Tibial nerve (tissue), 4 donors: ENCODE data around the gene TTC14.

Experiments
- EP300 ChIP-seq, 2 donors: sonication (generic); formaldehyde crosslinking; IDR thresholded peaks; one replicate each; pipeline ENCODE4 v1.6.1; 2017; ENCODE audit warnings: antibody characterized with exemption in 2 of 2, mild to moderate bottlenecking in 1 of 2
- POLR2A ChIP-seq, 2 donors: fragments of 450-650 bp; IDR thresholded peaks; one replicate each; pipeline ENCODE4 v1.6.1; 2017; ENCODE audit warnings: antibody characterized with exemption in 2 of 2, mild to moderate bottlenecking in 2 of 2, moderate library complexity in 2 of 2
- TF ChIP-seq, protein P1 (sequence below), 5 experiments: fragments of 200-600 bp in 3 of 5; fragments of 450-650 bp in 2 of 5; sonication (generic) in 3 of 5; IDR thresholded peaks; one replicate each; pipeline ENCODE4 v1.5.1; 2016 to 2019; ENCODE audit warnings: antibody characterized with exemption in 5 of 5, mild to moderate bottlenecking in 3 of 5, moderate library complexity in 2 of 5

DNA sequence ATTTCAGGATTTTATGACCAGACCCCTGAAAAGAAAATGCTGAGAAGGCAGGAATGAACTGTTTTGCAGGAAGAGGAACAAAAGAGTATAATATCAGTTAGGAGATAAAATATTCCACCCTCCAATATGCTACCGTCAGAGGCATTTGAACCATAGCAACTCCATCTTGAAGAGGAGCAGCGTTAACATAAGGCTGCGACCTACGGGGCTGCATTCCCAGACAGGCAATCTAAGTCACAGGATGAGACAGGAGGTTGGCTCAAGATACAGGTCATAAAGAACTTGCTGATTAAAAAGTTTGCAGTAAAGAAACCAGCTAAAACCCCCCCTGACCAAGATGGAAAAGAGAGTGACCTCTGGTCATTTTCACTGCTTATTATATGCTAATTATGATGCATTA, 54.4 kb downstream of the TTC14 start:
- no peak for TF ChIP-seq POLR2A (IDR thresholded peaks at IDR 0.05)
- TF ChIP-seq, protein P1, sequence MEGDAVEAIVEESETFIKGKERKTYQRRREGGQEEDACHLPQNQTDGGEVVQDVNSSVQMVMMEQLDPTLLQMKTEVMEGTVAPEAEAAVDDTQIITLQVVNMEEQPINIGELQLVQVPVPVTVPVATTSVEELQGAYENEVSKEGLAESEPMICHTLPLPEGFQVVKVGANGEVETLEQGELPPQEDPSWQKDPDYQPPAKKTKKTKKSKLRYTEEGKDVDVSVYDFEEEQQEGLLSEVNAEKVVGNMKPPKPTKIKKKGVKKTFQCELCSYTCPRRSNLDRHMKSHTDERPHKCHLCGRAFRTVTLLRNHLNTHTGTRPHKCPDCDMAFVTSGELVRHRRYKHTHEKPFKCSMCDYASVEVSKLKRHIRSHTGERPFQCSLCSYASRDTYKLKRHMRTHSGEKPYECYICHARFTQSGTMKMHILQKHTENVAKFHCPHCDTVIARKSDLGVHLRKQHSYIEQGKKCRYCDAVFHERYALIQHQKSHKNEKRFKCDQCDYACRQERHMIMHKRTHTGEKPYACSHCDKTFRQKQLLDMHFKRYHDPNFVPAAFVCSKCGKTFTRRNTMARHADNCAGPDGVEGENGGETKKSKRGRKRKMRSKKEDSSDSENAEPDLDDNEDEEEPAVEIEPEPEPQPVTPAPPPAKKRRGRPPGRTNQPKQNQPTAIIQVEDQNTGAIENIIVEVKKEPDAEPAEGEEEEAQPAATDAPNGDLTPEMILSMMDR (IDR thresholded peaks at IDR 0.05): no peak
- no peak for TF ChIP-seq EP300 (IDR thresholded peaks at IDR 0.05)
